ENCODE measurements around the gene TAMALIN. TPM values are rescaled to one million over a fixed set of nuclear protein-coding genes. Genes with fewer than 3 reads are reported as not detected.
A peak's percentile ranks its signal among the peaks of the same experiment; 100 is the strongest.

Gene TAMALIN
- total and polyA plus RNA-seq, 2 donors = 9.2 to 47.4 TPM

DNA sequence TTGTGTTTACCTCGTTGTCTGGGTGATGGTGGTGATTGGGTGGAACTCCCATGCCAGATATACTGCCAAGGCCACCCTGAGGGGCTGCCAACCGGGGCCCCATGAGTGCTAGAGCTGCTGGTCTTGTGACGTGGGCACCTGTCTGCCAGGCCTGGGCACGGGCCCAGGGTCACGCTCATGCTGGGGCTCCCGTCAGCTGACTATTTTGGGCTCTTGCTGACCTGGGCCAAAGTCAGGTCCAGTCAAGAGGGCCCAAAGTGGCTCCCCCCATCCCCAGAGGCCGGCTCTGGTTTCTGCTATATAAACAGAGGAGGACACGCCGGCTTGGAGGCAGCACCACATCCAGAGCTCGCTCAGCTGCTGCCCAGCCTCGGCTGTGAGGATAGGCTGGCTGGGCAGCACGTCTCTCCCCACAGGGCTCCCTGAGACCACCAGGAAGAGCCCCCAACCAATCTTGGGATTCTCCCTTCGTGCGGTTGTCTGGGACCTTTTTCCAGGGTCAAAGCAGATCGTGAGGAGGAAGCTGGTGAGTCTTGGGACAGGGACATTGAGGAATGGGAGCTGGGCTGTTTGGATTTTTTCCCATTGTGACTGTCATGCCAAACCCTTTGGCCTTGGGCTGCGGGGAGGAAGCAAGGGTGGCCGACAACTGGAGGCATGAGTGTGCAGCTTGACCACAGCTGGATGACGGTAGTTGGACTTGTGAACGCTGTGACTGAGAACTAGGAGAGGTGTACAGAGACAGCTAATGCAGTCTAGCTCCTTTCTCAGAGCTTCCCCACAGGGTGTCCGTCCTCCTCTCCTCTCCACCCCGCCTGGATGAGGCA is 36.9 kb downstream of the TAMALIN start:
- Histone ChIP-seq H3K27me3 (ENCODE audit: control insufficient read depth in 2 of 2, insufficient read depth in 1 of 2, low read length in 1 of 2) (peaks cover 0 to 34% of the 10 kb centered on the region in 2 donors), H3K4me3 (ENCODE audit: low read length in 2 of 2) (no peak overlapping the region), H3K27ac (ENCODE audit: low read depth in 1 of 2, low read length in 1 of 2) (no peak overlapping the region), H3K4me1 (ENCODE audit: control insufficient read depth in 2 of 2, insufficient read depth in 2 of 2, low read length in 2 of 2) (peaks cover 17 to 32% of the 10 kb centered on the region in 2 donors), H3K36me3 (ENCODE audit: control insufficient read depth in 2 of 2, insufficient read depth in 2 of 2, low read length in 1 of 2) (no peaks in the 10 kb centered on the region), H3K9me3 (ENCODE audit: control insufficient read depth in 2 of 2, insufficient read depth in 1 of 2, low read length in 1 of 2) (peaks cover 0 to 4% of the 10 kb centered on the region in 2 donors)
- 96% methylated on average over 21 of the region's 21 CpGs for WGBS
- DNase-seq (ENCODE audit: low read depth in 6 of 9, low spot score in 9 of 9) = no peak

DNA sequence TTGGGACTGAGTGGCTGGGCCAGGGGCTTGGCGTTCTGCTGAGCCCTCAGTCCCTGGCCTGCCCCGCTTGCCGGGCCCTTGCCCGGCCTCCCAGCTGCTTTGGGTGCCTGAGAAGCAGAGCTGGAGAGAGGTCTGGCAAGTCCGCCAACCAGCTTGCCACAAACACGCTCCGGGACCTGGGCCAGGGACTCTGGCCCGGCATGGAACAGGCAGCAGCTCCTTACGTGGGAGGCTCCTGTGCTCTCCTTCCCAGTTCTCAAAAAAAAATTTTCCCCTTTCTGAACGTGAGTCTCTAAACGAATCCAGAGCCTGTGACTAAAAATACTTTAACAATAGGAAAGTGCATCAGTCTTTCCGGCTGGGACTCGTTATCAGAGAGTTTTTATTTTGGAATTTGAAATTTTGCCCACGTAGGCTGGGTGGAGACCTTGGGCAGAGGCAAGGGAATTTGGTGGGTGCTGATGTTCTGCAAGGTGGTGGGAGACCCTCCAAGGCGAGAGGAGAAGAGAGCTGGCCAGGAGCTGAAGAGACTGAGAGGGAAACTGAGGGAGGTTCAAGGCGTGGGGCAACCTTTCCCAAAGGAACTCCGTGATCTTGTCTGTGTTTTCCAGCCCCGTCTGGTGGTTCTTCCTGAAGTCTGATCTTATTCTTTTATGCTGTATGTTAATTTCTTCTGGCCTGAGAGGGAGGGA is 37.7 kb downstream of the TAMALIN start:
- WGBS = 96% methylated on average over 18 of the region's 18 CpGs
- Histone ChIP-seq H3K36me3 (ENCODE audit: control insufficient read depth in 2 of 2, insufficient read depth in 2 of 2, low read length in 1 of 2) (no peaks in the 10 kb centered on the region), H3K27me3 (ENCODE audit: control insufficient read depth in 2 of 2, insufficient read depth in 1 of 2, low read length in 1 of 2) (peaks cover 0 to 34% of the 10 kb centered on the region in 2 donors), H3K27ac (ENCODE audit: low read depth in 1 of 2, low read length in 1 of 2) (peak overlapping the region in 1 of 2 donors; percentile 36), H3K9me3 (ENCODE audit: control insufficient read depth in 2 of 2, insufficient read depth in 1 of 2, low read length in 1 of 2) (peaks cover 0 to 4% of the 10 kb centered on the region in 2 donors), H3K4me3 (ENCODE audit: low read length in 2 of 2) (no peak overlapping the region), H3K4me1 (ENCODE audit: control insufficient read depth in 2 of 2, insufficient read depth in 2 of 2, low read length in 2 of 2) (peaks cover 17 to 32% of the 10 kb centered on the region in 2 donors)
- no peak for DNase-seq (ENCODE audit: low read depth in 6 of 9, low spot score in 9 of 9)

GRCh38 chr12:52045794-52046199 is 39.1 kb downstream of the TAMALIN start:
- 34% methylated on average over 4 of the region's 4 CpGs for WGBS
- H3K9me3 ChIP-seq (ENCODE audit: control insufficient read depth in 2 of 2, insufficient read depth in 1 of 2, low read length in 1 of 2) = peaks cover 0 to 9% of the 10 kb centered on the region in 2 donors
- H3K27me3 ChIP-seq (ENCODE audit: control insufficient read depth in 2 of 2, insufficient read depth in 1 of 2, low read length in 1 of 2) = peaks cover 10 to 34% of the 10 kb centered on the region in 2 donors
- H3K27ac ChIP-seq (ENCODE audit: low read depth in 1 of 2, low read length in 1 of 2) = peak overlapping the region in 1 of 2 donors; percentile 11
- H3K4me1 ChIP-seq (ENCODE audit: control insufficient read depth in 2 of 2, insufficient read depth in 2 of 2, low read length in 2 of 2) = peaks cover 25 to 44% of the 10 kb centered on the region in 2 donors
- no peak for DNase-seq (ENCODE audit: low read depth in 6 of 9, low spot score in 9 of 9)
- no peaks in the 10 kb centered on the region for H3K36me3 ChIP-seq (ENCODE audit: control insufficient read depth in 2 of 2, insufficient read depth in 2 of 2, low read length in 1 of 2)
- no peak overlapping the region for H3K4me3 ChIP-seq (ENCODE audit: low read length in 2 of 2)

- H3K27ac ChIP-seq (ENCODE audit: low read depth in 1 of 2, low read length in 1 of 2) = no peak overlapping the region
- 89% methylated on average over 7 of the region's 7 CpGs for WGBS
- no peak overlapping the region for H3K4me3 ChIP-seq (ENCODE audit: low read length in 2 of 2)
- peaks cover 0 to 9% of the 10 kb centered on the region in 2 donors for H3K9me3 ChIP-seq (ENCODE audit: control insufficient read depth in 2 of 2, insufficient read depth in 1 of 2, low read length in 1 of 2)
- DNase-seq (ENCODE audit: low read depth in 6 of 9, low spot score in 9 of 9) = no peak
- peaks cover 24 to 47% of the 10 kb centered on the region in 2 donors for H3K4me1 ChIP-seq (ENCODE audit: control insufficient read depth in 2 of 2, insufficient read depth in 2 of 2, low read length in 2 of 2)
- no peaks in the 10 kb centered on the region for H3K36me3 ChIP-seq (ENCODE audit: control insufficient read depth in 2 of 2, insufficient read depth in 2 of 2, low read length in 1 of 2)
- H3K27me3 ChIP-seq (ENCODE audit: control insufficient read depth in 2 of 2, insufficient read depth in 1 of 2, low read length in 1 of 2) = peaks cover 10 to 44% of the 10 kb centered on the region in 2 donors
These were observed 40.1 kb downstream of the TAMALIN start for GRCh38 chr12:52046859-52047258.

DNA sequence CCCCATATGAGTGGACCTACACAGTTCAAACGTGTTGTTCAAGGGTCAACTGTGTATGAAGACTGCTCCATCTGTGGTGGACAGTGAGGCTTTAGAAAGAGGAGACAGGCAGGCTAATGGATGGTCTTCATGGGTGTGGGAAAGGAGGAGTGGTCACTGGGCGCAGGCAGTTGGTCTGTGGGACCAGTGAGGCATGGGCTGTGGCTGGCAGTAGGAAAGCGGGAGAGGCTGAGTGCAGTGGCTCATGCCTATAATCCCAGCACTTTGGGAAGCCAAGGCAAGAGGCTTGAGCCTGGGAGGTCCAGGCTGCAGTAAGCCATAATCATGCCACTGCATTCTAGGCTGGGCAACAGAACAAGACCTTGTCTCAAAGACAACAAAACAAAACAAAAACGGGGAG is 42.5 kb downstream of the TAMALIN start:
- no peak for DNase-seq (ENCODE audit: low read depth in 6 of 9, low spot score in 9 of 9)
- H3K4me3 ChIP-seq (ENCODE audit: low read length in 2 of 2) = no peak overlapping the region
- peaks cover 10 to 64% of the 10 kb centered on the region in 2 donors for H3K27me3 ChIP-seq (ENCODE audit: control insufficient read depth in 2 of 2, insufficient read depth in 1 of 2, low read length in 1 of 2)
- peaks cover 1 to 2% of the 10 kb centered on the region in 2 donors for H3K36me3 ChIP-seq (ENCODE audit: control insufficient read depth in 2 of 2, insufficient read depth in 2 of 2, low read length in 1 of 2)
- peaks cover 0 to 17% of the 10 kb centered on the region in 2 donors for H3K9me3 ChIP-seq (ENCODE audit: control insufficient read depth in 2 of 2, insufficient read depth in 1 of 2, low read length in 1 of 2)
- peaks cover 18 to 42% of the 10 kb centered on the region in 2 donors for H3K4me1 ChIP-seq (ENCODE audit: control insufficient read depth in 2 of 2, insufficient read depth in 2 of 2, low read length in 2 of 2)
- WGBS = 85% methylated on average over 4 of the region's 4 CpGs
- no peak overlapping the region for H3K27ac ChIP-seq (ENCODE audit: low read depth in 1 of 2, low read length in 1 of 2)

- 93% methylated on average over 5 of the region's 5 CpGs for WGBS
- Histone ChIP-seq H3K4me1 (ENCODE audit: control insufficient read depth in 2 of 2, insufficient read depth in 2 of 2, low read length in 2 of 2) (peaks cover 18 to 42% of the 10 kb centered on the region in 2 donors), H3K27me3 (ENCODE audit: control insufficient read depth in 2 of 2, insufficient read depth in 1 of 2, low read length in 1 of 2) (peaks cover 10 to 64% of the 10 kb centered on the region in 2 donors), H3K9me3 (ENCODE audit: control insufficient read depth in 2 of 2, insufficient read depth in 1 of 2, low read length in 1 of 2) (peaks cover 0 to 17% of the 10 kb centered on the region in 2 donors), H3K4me3 (ENCODE audit: low read length in 2 of 2) (no peak overlapping the region), H3K36me3 (ENCODE audit: control insufficient read depth in 2 of 2, insufficient read depth in 2 of 2, low read length in 1 of 2) (peaks cover 2 to 5% of the 10 kb centered on the region in 2 donors), H3K27ac (ENCODE audit: low read depth in 1 of 2, low read length in 1 of 2) (no peak overlapping the region)
- DNase-seq (ENCODE audit: low read depth in 6 of 9, low spot score in 9 of 9) = no peak
These were observed 42.9 kb downstream of the TAMALIN start for GRCh38 chr12:52049688-52050087.

- 39% methylated on average over 16 of the region's 16 CpGs for WGBS
- Histone ChIP-seq H3K4me1 (ENCODE audit: control insufficient read depth in 2 of 2, insufficient read depth in 2 of 2, low read length in 2 of 2) (peaks cover 18 to 42% of the 10 kb centered on the region in 2 donors), H3K4me3 (ENCODE audit: low read length in 2 of 2) (peak overlapping the region; percentile 53 to 62), H3K27me3 (ENCODE audit: control insufficient read depth in 2 of 2, insufficient read depth in 1 of 2, low read length in 1 of 2) (peaks cover 10 to 61% of the 10 kb centered on the region in 2 donors), H3K27ac (ENCODE audit: low read depth in 1 of 2, low read length in 1 of 2) (peak overlapping the region in 1 of 2 donors; percentile 78), H3K36me3 (ENCODE audit: control insufficient read depth in 2 of 2, insufficient read depth in 2 of 2, low read length in 1 of 2) (peaks cover 4 to 11% of the 10 kb centered on the region in 2 donors), H3K9me3 (ENCODE audit: control insufficient read depth in 2 of 2, insufficient read depth in 1 of 2, low read length in 1 of 2) (peaks cover 0 to 17% of the 10 kb centered on the region in 2 donors)
- peak in 1 of 9 donors; percentile 29 for DNase-seq (ENCODE audit: low read depth in 6 of 9, low spot score in 9 of 9)
These were observed 43.5 kb downstream of the TAMALIN start for GRCh38 chr12:52050116-52050757.

- Histone ChIP-seq H3K4me1 (ENCODE audit: control insufficient read depth in 2 of 2, insufficient read depth in 2 of 2, low read length in 2 of 2) (peaks cover 18 to 35% of the 10 kb centered on the region in 2 donors), H3K4me3 (ENCODE audit: low read length in 2 of 2) (peak within 1 kb of the TSS; percentile 54 to 62), H3K36me3 (ENCODE audit: control insufficient read depth in 2 of 2, insufficient read depth in 2 of 2, low read length in 1 of 2) (peaks cover 7 to 13% of the 10 kb centered on the region in 2 donors), H3K27ac (ENCODE audit: low read depth in 1 of 2, low read length in 1 of 2) (peak within 1 kb of the TSS; percentile 78 to 87), H3K9me3 (ENCODE audit: control insufficient read depth in 2 of 2, insufficient read depth in 1 of 2, low read length in 1 of 2) (peaks cover 0 to 14% of the 10 kb centered on the region in 2 donors), H3K27me3 (ENCODE audit: control insufficient read depth in 2 of 2, insufficient read depth in 1 of 2, low read length in 1 of 2) (peaks cover 10 to 57% of the 10 kb centered on the region in 2 donors)
- 1% methylated on average over 77 of the region's 77 CpGs for WGBS
- DNase-seq (ENCODE audit: low read depth in 6 of 9, low spot score in 9 of 9) = peak in 7 of 9 donors; percentile 70 to 91 (median 84)
These were observed 44.2 kb downstream of the TAMALIN start, which contains the start of gene NR4A1 for GRCh38 chr12:52050758-52051541. NR4A1 (plus strand) TSS chr12:52051442; CDS start chr12:52054329, 2,887 bp downstream.

All from thymus (tissue), 11 donors.